Stimulated activated CD4-positive, alpha-beta T cell treated with anti-CD3 and anti-CD28 coated beads, Interleukin-15, amount 100 ng/mL, for 48 hours (primary cell): ENCODE results near the gene STRIP2.
"Not testable (repeated sequence)": the region's sequence is repeated elsewhere in the genome, so short reads cannot be mapped to it uniquely, and the experiment has no call there.

Experiments
- DNase-seq, 2 donors: peaks; one replicate each; pipeline ENCODE4 v3.0.0-alpha.2; 2020; ENCODE audit warnings: low read depth in 2 of 2

Gene STRIP2

GRCh38 chr7:129453510-129454248, 19.4 kb downstream of the STRIP2 start:
- no peak for DNase-seq

DNA sequence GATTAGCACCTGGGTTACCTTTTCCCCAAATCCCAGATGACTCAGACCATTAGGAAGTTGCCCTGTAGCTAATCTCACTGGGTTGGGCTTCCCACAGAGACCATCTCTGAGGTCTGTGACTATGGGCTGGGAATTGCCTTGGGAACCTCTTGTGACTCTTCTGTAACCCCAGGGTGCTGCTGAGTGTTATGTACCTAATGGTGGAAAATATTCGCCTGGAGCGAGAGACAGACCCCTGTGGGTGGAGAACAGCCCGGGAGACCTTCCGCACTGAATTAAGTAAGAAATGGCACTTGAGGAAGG, 20.0 kb downstream of the STRIP2 start:
- no peak for DNase-seq

DNA sequence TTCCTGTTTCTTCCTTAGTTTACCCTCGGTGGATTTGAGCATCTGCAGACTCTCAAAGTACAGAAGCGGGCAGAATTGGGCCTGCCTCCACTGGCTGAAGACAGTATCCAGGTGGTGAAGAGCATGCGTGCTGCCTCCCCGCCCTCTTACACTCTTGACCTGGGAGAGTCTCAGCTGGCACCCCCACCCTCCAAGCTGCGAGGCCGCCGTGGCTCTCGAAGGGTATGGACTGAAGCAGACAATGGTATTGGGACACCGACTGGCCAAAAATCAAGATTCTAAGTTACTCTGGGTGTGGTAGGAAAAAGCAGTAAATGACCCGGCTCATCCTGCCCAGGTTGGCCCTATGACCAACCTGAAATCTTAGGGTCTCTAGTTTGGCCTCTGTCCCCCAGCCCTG, 22.2 kb downstream of the STRIP2 start:
- DNase-seq, result no peak

GRCh38 chr7:129457101-129457500, 22.9 kb downstream of the STRIP2 start:
- no peak for DNase-seq

GRCh38 chr7:129458171-129458570, 23.9 kb downstream of the STRIP2 start:
- no peak for DNase-seq

DNA sequence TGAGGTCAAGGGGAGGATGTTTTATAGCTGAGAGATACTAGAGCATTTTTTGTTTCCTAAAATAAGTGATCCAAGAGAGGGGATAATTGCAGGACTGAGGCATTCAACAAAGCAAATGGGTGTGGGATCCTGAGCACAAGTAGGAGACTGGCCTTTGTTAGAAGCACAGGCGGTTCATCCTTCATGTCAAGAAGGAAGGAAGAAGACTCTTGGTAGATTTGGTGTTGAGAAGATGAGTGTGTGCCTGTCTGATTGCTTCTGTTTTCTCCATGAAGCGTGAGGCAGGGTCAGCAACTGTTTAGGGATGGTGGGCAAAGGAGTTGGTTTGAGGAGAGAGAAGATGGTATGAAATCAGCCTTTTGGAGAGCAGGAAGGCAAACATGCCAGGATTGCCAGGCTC, 27.6 kb downstream of the STRIP2 start:
- DNase-seq, result no peak

- no peak for DNase-seq
Observed at GRCh38 chr7:129462420-129462819, 28.2 kb downstream of the STRIP2 start.

DNA sequence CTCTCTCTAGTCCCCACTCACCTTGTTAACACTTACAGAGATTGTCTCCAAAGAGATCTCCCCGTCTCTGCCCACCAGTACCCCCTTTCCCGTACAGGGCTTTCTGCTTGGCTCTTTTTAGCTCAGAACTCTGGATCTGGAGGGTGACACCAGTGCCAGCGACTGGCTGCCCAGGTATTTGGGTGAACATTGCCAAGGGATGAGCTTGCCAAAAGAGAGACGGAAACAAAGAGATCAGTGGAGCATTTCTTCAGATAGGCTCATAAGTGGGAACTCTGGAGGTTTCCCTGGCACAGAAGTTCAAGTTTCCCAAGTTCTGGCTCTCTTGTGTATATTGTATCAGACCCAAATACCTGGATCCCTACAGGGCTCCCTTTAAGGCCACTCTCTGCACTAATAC, 30.0 kb downstream of the STRIP2 start:
- no peak for DNase-seq

DNA sequence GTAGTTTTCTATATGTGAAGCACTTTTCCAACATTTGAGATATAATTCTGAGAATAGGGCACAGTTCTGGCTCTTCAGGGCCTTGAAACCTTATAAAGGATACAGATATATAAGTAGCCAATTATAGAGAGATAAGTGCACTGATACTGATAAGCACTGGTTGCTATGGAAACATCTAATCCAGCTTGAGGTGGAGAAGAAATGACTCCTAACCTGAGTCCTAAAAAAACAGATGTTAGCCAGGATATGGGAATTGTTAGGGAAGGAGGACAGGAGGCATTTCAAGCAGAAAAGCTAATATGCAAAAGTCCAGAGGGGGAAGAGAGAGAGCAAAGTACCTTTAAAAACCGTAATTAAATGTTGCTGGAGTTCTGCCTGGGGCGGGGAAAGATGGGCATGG, 30.8 kb downstream of the STRIP2 start:
- DNase-seq, result no peak

GRCh38 chr7:129466796-129467195, 32.6 kb downstream of the STRIP2 start:
- no peak for DNase-seq

DNA sequence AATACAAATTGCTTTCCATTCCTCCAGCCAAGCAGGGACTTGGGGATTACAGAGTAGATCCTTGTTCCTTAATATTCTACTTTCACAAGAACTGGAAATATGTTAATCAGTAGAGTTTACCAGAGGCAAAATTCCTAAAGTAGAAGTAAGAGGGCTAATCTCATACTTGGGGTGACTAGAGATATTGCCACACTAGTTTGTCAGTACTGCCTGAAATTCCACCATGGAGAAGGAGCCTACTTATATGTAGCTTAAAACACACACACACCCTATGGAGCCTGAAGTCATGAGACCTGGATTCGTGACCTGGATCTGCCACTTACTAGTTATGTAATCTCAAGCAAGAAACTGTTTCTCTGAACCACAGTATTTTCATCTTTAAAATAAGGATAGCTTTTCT, 33.9 kb downstream of the STRIP2 start:
- no peak for DNase-seq

DNA sequence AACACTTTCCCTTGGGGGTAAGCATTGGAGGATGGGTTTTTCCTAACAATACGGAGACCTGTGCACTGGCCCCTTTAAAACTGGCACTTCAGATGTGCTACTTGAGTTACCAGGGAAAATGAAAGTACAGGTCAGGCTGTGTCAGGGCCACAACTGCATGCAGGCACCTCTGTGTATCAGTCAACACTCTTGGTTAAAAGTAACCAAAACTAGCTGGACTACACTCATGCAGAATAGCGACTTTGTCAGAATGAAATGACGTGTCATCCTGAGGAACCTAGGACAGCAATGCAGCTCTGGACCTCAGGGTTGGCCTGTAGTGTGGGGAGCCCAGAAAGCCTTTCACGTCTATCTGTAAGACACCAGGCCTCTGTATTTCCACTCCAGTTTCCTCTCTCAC, 34.3 kb downstream of the STRIP2 start:
- DNase-seq, result no peak

DNA sequence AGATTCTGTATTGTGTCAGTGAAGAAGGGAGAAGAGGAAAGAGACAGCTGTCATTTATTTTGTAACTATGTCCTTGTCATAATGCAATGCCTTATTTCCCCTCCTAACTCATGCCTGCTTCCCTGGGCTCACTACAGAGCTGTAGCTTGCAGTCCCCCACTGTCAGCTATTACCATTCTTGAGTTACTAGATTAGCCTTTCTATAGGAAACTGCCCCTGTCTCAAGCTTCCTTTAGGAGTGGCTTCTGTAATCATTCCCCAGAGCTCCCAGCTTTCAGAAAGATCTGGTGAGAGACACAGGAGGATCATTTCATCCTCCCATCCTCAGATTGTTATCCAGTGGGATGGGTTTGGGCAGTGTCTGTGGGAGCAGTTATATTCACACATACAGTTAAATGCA, 35.7 kb downstream of the STRIP2 start:
- DNase-seq, result no peak

DNA sequence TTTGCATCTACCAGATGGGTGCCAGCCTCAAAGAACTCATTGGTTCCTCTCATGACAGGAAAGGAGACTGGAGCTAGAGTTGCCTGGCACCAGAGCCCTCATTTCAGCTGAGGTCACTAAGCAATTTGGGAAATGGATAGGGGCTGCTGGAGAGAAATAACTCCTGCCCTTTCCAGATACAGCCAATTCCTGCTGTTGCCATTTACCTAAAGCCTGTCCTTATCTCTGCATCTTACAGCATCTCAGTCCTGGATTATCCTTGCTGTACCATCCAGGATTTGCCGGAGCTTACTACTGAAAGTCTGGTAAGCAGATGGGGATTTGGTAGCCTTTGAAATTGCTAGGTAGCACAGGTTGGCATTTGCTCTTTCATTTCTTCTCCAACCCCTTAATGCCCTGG, 36.2 kb downstream of the STRIP2 start:
- DNase-seq, result no peak

- no peak for DNase-seq
Observed at GRCh38 chr7:129471402-129471827, 37.2 kb downstream of the STRIP2 start.

DNA sequence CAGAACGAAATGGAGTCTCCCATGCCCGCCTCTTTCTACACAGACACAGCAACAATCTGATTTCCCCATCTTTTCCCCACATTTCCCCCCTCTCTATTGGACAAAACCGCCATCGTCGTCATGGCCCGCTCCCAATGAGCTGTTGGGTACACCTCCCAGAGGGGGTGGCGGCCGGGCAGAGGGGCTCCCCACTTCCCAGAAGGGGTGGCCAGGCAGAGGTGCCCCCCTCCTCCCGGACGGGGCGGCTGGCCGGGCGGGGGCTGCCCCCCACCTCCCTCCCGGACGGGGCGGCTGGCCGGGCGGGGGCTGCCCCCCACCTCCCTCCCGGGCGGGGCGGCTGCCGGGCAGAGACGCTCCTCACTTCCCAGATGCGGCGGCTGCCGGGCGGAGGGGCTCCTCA, 41.7 kb downstream of the STRIP2 start:
- not testable (repeated sequence) for DNase-seq

DNA sequence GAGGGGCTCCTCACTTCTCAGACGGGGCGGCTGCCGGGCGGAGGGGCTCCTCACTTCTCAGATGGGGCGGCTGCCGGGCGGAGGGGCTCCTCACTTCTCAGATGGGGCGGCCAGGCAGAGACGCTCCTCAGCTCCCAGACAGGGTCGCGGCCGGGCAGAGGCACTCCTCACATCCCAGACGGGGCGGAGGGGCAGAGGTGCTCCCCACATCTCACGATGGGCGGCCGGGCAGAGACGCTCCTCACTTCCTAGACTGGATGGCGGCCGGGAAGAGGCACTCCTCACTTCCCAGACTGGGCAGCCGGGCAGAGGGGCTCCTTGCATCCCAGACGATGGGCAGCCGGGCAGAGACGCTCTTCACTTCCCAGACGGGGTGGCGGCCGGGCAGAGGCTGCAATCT, 42.2 kb downstream of the STRIP2 start:
- DNase-seq, result not testable (repeated sequence)

DNA sequence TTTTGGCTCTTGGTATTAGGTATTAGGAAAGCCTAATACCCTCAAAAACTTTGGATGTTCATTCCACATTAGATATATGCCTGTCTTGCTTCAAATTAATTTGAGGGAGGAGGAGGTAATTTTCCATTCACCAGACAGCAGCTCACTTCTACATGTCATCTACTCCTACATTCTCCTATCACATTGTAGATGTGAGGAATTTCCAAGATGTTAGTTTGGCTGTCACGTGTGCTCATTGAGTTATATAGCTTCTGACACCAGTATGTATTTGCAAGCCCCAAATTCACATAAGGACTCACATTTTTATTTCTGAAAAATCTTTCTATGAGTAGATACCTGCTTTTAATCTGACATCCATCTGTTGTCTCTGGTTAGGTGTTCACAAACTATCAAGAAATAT, 45.6 kb downstream of the STRIP2 start:
- no peak for DNase-seq

- no peak for DNase-seq
Observed at GRCh38 chr7:129480674-129481363, 46.6 kb downstream of the STRIP2 start.

DNA sequence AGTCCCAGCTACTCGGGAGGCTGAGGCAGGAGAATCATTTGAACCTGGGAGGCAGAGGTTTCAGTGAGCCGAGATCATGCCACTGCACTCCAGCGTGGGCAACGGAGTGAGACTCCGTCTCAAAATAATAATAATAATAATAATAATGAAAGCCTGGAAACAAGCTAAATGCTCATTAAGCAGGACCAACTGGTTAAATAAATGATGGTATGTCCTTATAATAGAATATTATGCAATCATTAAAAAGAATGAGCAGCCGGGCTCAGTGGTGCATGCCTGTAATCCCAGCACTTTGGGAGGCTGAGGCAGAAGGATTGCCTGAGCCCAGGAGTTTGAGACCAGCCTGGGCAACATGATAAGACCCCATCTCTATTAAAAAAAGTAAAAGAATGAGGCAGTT, 47.1 kb downstream of the STRIP2 start:
- DNase-seq, result not testable (repeated sequence)

DNA sequence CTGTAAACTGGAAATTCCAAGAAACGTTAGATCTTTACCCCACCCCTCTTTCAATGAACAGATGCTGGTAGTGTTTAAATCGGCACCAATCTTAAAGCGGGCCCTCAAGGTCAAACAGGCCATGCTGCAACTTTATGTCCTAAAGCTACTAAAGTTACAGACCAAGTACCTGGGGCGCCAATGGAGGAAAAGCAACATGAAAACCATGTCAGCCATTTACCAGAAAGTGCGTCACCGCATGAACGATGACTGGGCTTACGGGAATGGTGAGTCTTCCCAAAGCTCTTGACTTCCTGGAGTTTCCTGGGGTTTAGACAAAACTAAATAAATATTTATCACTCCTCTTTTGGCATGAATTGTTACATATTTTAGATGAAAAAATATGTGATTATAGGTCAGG, 48.5 kb downstream of the STRIP2 start:
- DNase-seq, result no peak

DNA sequence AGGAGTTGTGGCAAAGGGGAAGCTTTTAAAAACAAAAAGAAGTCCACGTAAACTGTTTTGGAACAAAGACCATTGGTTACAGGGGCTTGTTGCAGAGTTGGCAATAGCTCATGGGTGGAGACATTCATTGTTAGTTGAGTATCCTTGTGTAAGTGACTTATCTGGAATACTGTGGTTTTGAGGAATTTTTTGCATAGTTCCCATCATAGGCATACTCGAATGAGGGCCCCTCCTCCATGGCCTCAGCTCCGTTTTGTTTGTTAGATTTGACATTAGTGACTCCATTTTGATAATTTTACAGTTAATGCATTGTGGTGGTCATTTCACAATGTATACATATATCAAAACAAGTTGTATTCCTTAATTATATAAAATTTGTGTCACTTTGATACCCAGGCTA, 55.3 kb downstream of the STRIP2 start:
- DNase-seq, result no peak

GRCh38 chr7:129492391-129492790, 58.2 kb downstream of the STRIP2 start:
- DNase-seq, result no peak

- DNase-seq, result no peak
Observed at GRCh38 chr7:129493555-129493954, 59.3 kb downstream of the STRIP2 start.
